Cerebellar nuclear complex (tissue), 1 donor: ENCODE data around the gene MRPL40.
A peak's percentile ranks its signal among the peaks of the same experiment; 100 is the strongest.

ENCODE experiments used
- DNase-seq, 2 experiments: peaks; one replicate each; lab custom pipeline; 2025; lab: John Stamatoyannopoulos, UW

MRPL40 gene

GRCh38 chr22:19463491-19464469 lies 31.4 kb downstream of the MRPL40 start:
- DNase-seq = no peak

DNA sequence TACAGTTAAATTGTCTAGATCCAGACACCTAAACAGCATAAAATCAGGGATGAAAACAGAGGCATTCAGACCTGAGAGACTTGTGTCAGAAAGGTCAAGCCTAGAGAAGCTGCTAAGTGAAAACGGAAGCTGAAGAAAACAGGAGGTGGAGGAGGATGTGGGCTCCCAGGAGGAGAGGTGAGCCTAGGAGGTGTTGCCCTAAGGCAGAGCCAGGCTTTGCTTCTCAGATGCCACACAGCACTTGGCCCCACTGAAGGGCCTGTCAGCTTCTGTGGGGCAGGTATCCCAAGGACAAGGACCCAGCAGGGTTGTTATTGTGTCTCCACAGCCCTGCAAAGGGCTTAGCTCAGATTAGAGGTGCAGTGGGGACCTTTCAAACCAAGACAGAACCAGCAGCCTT lies 32.2 kb downstream of the MRPL40 start:
- DNase-seq = no peak

GRCh38 chr22:19464975-19465374 lies 32.6 kb downstream of the MRPL40 start:
- no peak for DNase-seq

DNA sequence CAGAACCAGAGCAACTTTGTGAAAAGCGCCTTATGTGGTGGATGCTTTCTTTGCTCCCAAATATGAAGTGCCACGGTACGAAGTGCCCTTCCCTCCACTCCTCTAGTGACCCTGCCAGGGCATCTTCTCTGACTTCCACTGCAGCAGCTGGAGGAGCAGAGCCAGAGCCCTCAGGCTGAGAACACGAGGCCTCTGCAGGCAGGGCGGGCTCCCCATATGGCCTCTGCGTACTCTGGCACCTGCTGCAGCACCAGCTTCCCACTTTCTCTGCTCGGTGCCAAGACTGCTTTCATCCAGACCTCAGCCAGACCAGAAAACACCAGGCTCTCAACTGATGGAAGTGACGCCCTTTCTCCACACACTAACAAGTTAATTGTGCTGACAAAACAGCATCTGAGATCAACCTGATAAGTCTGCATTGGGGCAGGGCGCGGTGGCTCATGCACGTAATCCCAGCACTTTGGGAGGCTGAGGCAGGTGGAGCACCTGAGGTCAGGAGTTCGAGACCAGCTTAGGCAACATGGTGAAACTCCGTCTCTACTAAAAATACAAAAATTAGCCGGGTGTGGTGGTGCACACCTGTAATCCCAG lies 33.9 kb downstream of the MRPL40 start:
- peak in 1 of 2 experiments; percentile 28 for DNase-seq

- DNase-seq = no peak
Observed at GRCh38 chr22:19466848-19467752, 34.8 kb downstream of the MRPL40 start.

DNA sequence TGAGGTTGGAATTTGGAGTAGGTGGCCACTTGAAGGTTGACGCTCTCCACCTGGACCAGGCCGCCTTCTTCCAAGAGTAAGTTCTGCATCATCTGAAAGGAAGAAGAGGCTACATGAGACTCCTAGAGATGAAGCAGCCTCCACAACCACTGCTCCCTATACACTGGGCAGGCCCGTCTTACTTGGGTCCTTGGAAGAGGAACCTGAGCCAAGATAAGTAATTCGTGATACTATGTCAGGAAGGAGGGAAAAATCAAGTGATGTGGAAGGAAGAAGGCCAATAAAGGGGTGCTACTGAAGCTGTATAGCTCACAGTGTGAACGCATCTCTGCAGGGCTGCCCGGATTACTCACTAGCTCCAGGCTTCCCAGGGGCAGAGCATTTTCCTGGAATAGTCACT lies 35.6 kb downstream of the MRPL40 start:
- no peak for DNase-seq

- DNase-seq = peak; percentile 68 to 80
Observed at GRCh38 chr22:19469421-19469820, 37.1 kb downstream of the MRPL40 start.

- no peak for DNase-seq
Observed at GRCh38 chr22:19470010-19470409, 37.7 kb downstream of the MRPL40 start.

DNA sequence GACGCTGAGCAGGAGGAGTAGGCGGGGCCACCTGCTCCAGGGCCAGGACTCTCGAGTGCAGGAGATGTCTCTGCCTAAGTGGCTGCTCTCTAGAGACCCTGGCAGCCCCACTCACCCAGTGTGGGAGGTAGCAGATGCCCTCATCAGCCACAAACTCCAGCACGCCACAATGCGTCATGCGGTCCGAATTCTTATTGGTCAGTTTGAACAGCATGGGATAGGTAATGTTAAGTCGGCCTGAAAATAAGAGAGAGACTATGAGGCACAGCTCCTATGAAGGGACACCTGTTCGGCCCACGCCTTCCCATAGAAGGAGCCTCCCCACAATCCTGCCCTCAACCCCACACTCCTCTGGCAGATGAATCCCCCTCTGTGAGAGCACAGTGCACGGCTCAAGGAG lies 39.2 kb downstream of the MRPL40 start:
- DNase-seq = no peak

- no peak for DNase-seq
Observed at GRCh38 chr22:19472233-19472632, 39.9 kb downstream of the MRPL40 start.

GRCh38 chr22:19473578-19473977 lies 41.2 kb downstream of the MRPL40 start:
- DNase-seq = no peak

DNA sequence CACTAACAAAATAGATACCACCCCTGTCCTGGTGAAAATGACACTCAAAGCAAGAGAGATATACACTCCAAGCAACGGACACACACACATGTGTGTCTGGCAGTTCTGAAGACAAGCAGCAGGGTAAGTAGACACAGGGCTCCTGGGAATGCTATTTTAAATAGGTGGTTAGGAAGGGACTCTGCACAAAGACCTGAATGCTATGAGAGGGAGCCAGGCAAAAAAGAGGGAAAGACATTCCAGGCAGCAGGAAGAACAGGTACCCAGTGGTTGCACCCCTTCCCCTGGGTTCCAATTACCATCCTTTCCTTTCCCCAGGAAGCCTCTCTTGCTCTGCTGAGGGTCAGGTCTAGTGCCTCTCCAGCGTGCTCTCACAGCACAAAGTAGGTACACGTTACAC lies 43.7 kb downstream of the MRPL40 start:
- DNase-seq = no peak

DNA sequence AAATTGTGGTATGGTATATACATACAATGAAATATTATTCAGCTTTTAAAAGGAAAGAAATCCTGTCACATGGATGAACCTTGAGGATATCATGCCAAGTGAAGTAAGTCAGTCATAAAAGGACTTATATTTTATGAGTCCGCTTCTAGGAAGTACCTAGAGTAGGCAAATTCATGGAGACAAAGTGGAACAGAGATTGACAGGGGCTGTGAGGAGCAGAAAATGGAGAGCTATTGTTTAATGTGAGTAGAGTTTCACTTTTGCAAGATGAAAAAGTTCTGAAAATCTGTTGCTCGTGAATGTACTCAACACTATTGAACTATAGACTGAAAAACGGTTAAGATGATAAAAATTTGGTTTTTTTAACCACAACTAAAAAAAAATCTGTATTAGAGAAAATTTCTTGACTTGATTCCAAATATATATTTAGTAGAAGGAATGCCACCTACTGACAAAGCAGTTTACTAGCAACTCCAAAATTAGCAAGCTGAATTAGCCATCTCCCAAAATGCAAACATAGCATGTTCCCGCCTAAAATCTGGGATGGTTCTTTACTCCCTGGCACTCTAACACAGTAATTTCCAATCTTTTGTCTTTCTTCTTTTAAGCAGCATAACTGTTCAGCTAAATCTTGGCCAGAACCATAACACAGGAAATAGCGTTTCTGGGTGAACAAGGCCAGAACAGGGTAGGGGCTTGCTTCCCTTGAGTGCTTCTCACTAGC lies 45.1 kb downstream of the MRPL40 start:
- no peak for DNase-seq

DNA sequence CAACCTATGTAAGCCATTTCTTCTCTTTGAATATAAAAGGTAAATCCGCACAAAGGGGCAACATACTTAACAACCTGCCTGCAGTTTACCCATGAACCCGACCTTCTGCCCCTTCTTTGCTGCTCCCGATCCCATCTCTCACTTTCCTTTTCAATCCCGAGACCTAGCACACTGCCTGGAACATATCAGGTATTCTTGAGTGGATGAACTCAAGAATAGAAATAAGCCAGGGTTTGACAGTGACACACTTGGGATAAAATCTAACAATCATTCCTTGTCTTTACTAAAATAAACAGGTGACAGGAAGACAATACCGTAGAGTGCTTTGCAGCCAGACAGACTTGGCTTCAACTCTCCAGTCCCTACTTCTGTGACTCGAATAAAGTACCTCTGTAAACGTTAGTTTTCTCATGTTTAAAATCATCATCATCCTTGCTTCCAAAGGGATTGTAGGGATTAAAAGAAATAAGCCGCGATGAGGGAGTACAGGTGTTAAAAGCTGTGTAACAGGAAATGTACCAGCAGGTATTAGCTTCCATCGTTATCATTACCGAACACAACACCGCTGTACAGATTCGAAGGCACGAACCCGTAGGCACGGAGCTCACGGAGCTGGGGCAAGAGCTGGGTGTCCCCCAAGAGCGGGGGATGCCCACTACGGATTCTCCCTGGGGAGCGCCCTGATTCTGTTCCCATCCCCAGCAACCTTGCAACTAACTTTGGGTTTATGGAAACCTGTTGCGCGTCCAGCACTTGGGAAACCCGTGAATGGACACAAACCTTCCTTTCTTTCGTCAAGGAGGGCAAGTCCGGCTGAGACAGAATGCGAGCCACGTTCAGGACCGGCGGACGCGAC lies 45.9 kb downstream of the MRPL40 start:
- no peak for DNase-seq

- DNase-seq = peak in 1 of 2 experiments; percentile 31
Observed at GRCh38 chr22:19478901-19479354, 46.6 kb downstream of the MRPL40 start, which contains the start of gene UFD1. Gene UFD1 (minus strand): TSS chr22:19479193. CDS start chr22:19479085, 108 bp downstream.

DNA sequence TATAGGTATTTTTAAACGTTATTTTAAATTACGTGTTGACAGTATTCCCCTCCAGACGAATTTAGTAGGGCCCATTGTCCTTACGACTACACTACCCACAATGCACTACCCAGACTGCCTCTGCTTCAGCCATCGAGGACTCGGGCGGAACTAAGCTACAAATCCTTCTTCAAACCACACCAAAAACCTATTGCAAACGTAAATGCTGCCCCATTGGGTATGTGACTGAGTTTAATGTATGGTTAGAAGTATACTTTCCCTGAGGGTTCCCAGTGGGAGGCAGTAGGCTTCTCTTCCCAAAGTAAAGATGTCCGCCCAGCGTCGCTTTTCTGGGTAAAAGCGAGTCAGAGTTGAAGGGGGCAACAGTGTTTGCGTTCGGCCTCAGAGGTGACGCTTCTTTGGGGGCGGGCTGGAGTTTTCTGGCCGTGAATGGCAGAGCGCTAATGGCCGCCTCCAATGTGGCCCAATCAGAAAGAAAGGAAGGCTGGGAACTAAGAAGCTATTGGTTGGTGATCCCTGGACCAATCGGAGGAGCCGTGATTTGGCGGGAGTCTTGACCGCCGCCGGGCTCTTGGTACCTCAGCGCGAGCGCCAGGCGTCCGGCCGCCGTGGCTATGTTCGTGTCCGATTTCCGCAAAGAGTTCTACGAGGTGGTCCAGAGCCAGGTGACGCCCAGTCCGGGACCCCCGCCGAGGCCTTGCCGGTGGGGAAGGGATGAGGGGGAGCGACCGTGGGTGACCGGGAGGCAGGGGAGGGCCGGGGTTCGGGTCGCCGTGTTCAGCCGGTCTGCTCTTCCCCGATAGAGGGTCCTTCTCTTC lies 47.2 kb downstream of the MRPL40 start, which contains the start of gene CDC45:
TSS of gene CDC45 (plus strand) at position 566 of the 818 bp plus-strand sequence. CDS start at position 615, 49 bp downstream.
- DNase-seq = peak; percentile 60 to 97

GRCh38 chr22:19480173-19480568 lies 47.8 kb downstream of the MRPL40 start:
- DNase-seq = no peak

DNA sequence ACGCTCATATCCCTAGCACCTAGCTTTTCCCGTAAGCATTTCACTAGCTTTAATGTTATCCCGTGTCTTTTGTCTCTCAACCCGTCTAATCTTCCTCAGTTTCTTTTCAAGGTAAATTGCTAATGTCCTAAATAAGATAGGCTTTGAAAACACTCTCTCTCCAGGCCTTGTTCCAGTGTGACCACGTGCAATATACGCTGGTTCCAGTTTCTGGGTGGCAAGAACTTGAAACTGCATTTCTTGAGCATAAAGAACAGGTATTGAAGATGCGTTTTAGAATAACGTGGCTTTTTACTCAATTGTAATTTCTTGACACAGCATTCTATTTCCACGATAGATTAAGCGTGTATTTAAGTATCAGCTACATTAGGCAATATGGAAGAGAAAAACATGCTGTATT lies 48.4 kb downstream of the MRPL40 start:
- no peak for DNase-seq

- no peak for DNase-seq
Observed at GRCh38 chr22:19482297-19482696, 50.0 kb downstream of the MRPL40 start.
